ENCODE results near the gene KIFBP.

DNA sequence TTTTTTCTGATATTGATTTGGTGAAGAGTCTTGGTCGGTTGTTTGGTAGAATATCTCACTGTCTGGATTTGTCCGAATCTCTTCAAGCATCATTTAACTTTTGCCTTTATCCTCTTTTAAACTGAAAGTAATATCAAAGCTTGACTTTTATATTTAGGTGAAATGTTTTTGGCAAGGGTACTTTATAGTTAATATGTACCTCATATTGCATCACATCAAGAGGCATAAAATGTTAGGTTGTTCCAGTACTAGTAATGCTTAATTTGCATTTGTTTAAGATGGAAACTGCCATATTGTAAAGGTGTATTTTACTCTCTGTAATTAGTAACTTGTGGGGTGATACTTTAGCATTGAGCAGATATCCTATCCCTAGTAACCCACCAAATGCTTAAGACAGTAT lies 49.7 kb upstream of the KIFBP start:
- TF ChIP-seq, protein P1, sequence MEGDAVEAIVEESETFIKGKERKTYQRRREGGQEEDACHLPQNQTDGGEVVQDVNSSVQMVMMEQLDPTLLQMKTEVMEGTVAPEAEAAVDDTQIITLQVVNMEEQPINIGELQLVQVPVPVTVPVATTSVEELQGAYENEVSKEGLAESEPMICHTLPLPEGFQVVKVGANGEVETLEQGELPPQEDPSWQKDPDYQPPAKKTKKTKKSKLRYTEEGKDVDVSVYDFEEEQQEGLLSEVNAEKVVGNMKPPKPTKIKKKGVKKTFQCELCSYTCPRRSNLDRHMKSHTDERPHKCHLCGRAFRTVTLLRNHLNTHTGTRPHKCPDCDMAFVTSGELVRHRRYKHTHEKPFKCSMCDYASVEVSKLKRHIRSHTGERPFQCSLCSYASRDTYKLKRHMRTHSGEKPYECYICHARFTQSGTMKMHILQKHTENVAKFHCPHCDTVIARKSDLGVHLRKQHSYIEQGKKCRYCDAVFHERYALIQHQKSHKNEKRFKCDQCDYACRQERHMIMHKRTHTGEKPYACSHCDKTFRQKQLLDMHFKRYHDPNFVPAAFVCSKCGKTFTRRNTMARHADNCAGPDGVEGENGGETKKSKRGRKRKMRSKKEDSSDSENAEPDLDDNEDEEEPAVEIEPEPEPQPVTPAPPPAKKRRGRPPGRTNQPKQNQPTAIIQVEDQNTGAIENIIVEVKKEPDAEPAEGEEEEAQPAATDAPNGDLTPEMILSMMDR (IDR thresholded peaks at IDR 0.05; ENCODE audit: insufficient read depth, low read length, poor library complexity, severe bottlenecking) = no peak
- TF ChIP-seq EZH2phosphoT487 (conservative IDR thresholded peaks at IDR 0.05; ENCODE audit: low read length) = no peak
